Measurements from ENCODE around the gene SLC20A1.
"Not testable (repeated sequence)": the region's sequence is repeated elsewhere in the genome, so short reads cannot be mapped to it uniquely, and the experiment has no call there.

Gene SLC20A1

DNA sequence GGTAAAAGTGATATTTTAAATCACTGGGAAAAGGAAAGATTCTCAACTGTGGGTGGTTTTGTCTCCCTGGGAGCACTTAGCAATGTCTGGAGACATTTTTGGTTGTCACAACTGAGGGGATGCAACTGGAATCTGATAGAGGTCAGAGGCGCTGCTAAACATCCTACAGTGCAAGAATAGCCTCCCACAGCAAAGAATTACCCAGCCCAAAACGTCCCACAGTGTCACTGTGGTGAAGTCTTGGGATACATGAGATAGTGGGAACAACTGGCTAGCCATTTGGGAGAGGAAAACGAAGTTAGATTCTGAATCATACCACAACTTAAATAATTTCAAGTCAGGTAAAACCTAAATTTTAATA is 38.7 kb downstream of the SLC20A1 start:
- no peak for DNase-seq

GRCh38 chr2:112685271-112685884 is 39.6 kb downstream of the SLC20A1 start:
- DNase-seq, result no peak

DNA sequence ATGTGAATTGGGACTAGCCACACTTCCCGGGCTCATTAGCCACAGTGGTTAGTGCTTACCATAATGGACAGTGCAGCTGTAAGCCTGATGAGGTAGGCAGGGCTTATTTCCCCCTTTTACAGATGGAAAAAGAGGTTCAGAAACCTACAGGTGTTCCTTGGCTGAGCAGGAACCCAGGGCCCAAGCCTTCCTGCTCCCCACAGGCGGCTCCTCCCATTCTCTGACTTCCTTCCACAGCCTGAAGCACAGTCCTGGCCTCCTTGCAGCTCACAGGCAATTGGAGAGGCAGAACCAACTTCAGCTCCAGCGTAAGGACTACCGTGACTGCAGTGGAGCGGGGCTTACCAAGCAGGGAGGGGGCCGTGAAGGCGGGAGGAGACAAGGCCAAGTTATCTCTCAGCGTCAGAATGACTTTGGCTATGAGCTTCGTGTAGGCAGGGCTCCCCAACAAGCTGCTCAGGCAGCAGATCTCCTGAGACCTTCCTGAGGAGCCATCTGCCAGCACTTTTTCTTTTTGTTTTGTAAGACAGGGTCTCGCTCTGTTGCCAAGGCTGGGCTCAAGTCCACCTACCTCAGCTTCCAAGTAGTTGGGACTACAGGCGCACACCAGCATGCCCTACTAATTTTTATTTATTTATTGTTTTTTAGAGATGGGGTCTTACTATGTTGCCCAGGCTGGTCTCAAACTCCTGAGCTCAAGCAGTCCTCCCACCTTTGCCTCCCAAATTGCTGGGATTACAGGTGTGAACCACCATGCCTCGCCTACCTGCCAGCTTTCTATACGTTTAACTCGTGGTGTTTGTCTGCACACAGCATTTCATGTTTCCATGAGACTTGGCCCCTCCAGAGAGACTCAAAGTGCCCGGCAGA is 40.8 kb downstream of the SLC20A1 start:
- DNase-seq, result no peak

DNA sequence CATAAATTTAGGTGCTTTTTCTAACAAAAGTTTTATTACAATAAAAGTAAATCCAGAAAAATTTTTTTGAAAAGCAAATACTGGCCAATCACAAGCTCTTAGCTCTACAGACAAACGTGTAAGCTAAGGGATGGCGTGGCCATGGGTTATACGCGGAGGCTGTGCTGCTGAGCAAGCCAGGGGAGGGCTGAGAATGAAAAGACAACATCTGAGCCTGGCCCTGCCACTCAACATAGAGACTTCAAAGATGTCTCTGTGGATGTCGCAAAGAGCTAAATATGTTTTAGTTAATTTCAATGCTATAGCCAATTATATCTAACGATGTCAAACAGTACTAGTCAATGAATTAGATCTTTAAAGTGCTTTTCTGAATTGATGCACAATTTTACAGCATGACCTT is 41.8 kb downstream of the SLC20A1 start:
- no peak for DNase-seq

GRCh38 chr2:112688086-112688880 is 42.5 kb downstream of the SLC20A1 start:
- DNase-seq, result no peak

DNA sequence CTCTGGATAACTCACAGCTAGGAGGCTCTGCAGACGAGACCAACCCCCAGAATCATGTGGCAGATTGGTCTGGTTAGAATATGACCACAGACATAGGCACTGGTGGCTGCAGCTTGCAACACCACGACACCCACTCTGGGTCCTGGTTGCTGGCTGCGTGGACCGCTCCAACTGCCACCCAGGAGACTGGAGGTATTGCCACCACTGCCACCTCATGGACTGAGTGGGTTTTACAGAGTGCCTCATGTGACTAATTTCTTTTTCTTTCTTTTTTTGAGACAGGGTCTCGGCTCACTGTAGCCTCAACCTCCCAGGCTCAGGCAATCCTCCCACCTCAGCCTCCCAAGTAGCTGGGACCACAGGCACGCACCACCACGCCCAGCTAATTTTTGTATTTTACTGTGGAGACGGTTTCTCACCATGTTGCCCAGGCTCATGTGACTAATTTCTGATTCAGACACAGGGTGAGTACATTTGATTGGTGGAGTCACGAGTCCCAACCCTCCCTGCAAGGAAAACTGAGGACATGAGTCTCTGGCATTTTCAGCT is 45.2 kb downstream of the SLC20A1 start:
- DNase-seq, result peak; percentile 57

- no peak for DNase-seq
Observed at GRCh38 chr2:112691881-112692281, 46.1 kb downstream of the SLC20A1 start.

- DNase-seq, result peak; percentile 52
Observed at GRCh38 chr2:112692495-112692911, 46.8 kb downstream of the SLC20A1 start.

GRCh38 chr2:112692918-112693317 is 47.2 kb downstream of the SLC20A1 start:
- DNase-seq, result peak; percentile 58

DNA sequence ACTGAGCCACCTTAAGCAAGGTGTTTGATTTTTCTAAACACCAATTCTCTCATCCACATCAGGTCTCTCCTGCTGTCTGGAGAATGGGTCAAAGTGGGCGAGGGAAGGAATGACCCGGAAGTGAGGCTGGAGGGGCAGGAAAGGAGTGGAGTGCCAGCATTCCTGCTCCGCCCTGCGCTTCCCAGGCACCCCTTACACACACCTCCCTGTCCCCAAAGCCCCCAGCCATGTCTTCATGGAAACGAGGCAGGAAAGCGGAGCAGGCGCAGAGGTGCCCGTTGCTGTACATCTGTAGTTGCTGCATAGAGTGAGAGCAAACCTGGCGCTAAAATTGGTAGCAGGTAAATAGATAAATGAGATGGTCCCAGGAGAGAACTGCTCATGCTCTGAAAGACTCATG is 47.9 kb downstream of the SLC20A1 start:
- DNase-seq, result no peak

DNA sequence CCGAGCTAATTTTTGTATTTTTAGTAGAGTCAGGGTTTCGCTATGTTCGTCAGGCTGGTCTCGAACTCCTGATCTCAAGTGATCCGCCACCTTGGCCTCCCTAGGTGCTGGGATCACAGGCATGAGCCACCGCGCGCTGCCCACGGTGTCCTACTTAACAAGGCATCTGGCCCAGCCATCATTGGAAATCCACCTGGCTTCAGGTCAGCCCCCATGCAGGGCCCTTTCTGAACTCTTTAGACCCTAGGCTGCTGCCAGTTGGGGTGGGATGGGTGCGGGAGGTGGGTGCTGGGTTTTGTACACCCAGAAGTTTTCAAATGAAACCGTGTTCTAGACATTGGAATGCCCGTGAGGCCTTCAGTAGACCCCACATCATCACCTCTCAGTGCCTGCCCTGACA is 48.4 kb downstream of the SLC20A1 start:
- DNase-seq, result no peak

GRCh38 chr2:112698834-112699515 is 53.2 kb downstream of the SLC20A1 start:
- no peak for DNase-seq

- no peak for DNase-seq
Observed at GRCh38 chr2:112699984-112700667, 54.4 kb downstream of the SLC20A1 start.

DNA sequence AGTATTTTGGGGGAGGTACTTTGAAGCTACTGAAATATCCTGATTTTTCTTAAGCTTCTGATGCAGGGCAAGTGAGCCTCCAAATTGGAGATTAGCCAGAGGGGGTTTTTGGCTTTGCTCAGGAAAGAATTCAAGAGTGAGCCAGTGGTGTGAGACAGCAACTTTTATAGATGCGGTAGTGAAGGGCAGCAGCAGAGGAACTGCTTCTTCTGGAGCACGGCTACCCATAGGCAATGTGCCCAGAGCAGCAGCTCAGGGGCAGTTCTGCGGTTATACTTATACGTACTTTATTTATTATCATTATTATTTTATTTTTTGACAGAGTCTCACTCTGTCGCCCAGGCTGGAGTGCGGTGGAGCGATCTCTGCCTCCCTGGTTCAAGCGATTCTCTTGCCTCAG is 55.3 kb downstream of the SLC20A1 start:
- no peak for DNase-seq

DNA sequence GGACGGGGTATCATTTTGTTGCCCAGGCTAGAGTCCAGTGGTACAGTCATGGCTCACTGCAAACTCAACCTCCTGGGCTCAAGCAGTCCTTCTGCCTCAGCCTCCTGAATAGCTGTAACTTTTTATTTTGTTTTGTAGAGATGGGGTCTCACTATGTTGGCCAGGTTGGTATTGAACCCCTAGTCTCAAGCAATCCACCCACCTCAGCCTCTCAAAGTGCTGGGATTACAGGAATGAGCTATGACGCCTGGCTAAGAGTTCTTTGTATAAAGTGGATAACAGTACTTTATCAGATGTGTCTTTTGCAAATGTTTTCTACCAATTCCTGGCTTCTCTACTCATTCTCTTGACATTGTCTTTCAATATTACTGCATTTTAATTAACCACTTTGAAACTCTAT is 57.9 kb downstream of the SLC20A1 start:
- DNase-seq, result no peak

GRCh38 chr2:112705575-112705974 is 59.8 kb downstream of the SLC20A1 start:
- no peak for DNase-seq

DNA sequence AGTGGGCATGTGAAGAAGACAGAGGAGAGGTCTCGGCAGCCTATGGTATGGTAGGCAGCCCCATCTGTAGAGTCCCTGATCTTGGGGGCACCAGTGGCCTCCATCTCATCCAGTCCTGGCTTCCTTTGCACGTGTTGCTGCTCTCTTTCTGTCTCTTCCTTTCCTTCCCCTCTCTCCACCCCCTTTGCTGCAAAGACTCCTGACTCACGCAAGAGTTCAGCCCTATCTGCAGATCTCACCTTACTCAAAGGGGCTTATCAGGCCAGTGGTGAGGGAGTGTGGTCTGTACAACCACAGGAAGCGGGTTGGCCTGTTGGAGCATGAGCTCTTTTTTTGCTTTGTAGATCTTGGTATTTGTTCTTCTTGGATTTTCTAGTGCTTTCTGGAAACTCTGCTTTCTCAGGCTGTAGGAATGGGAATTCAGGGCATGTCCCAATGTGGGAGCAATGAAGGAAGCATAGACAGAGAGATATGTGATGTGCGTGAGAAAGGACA is 60.5 kb downstream of the SLC20A1 start:
- peak; percentile 31 for DNase-seq

- not testable (repeated sequence) for DNase-seq
Observed at GRCh38 chr2:112706947-112707346, 61.2 kb downstream of the SLC20A1 start.

DNA sequence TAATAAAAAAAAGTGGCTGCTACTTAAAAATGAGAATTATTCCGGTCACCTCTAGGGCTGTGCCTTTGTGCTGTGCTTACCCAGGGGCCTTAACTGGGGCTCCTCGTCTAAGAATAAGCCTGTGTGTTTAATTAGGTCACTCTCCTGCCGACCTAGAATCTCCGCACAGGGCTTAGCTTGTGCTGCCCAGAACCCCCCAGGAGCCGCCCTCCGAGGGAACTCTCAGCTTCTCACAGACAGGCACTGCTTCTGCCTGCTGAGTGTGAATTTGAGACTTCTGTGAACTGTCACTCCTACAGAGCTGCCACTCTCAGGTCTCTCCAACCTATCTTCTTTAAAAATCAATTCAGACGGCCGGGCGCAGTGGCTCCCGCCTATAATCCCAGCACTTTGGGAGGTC is 63.2 kb downstream of the SLC20A1 start:
- no peak for DNase-seq

DNA sequence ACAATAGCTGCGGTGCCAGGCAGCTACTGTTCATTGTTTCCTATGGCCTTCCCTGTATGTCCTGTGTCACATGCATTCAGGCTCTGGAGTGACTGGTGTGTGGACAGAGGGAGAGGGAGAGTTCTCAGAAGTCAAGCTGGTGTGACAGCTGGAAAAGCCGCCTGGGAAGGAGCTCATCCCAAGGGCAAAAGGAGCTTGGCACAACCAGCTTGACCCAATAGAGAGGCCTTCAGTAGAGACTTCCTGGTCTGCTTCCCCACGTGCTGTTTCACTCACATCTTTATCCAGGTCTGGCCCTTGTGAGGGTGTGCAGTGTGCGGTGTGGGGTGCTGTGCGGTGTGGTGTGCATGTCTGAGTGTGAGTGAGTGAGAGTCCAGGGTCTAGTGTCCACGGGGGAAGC is 64.0 kb downstream of the SLC20A1 start:
- no peak for DNase-seq

DNA sequence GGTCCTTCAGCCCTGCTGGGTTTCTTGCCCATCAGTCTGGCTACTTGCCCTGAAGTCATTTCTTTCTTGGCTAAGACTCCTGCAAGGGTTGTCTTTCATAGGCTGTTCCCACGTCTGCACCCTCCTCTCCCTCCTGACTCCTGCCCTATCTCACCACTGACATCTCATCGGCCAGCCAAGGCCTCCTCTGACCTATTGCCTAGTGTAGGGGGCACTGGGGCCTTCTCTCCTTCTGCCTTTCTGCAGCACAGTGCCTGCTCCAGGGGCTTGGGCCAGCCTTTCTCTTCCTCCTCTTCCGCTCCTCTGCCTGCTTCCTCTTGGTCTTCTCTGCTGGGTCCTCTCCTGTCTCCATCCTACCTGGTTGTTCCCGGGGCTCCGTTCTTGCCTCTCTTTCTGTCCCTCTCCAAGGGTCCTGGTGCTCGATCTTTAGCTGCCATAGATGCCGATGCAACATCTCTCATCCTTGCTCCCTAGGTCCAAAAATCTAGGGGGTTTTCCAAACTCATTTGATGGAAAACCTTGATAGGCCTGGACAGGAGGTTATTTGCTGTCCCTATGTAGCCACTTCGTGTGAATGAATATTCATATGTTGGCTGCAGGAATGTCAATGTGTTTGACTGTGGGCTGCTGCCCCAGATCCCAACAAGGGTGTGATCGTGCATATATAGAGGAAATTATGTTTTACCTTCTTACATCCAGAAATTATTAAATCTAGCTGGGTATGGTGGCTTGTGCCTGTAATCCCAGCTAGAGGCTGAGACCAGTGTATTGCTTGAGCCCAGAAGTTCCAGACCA is 65.4 kb downstream of the SLC20A1 start:
- no peak for DNase-seq

Measured in stimulated activated naive CD4-positive, alpha-beta T cell treated with Interleukin-2 at 50 U/mL for 16 hours (primary cell).